GM12801 (cell line): Measurements from ENCODE around the gene HTD2.

ENCODE experiments used
- TF ChIP-seq, protein P1 (sequence below): IDR thresholded peaks from one replicate; pipeline ENCODE4 v1.5.1; 2011; ENCODE audit warnings: control low read depth; ENCODE audit not compliant: insufficient read length; ENCODE audit errors: extremely low read depth

Gene HTD2

DNA sequence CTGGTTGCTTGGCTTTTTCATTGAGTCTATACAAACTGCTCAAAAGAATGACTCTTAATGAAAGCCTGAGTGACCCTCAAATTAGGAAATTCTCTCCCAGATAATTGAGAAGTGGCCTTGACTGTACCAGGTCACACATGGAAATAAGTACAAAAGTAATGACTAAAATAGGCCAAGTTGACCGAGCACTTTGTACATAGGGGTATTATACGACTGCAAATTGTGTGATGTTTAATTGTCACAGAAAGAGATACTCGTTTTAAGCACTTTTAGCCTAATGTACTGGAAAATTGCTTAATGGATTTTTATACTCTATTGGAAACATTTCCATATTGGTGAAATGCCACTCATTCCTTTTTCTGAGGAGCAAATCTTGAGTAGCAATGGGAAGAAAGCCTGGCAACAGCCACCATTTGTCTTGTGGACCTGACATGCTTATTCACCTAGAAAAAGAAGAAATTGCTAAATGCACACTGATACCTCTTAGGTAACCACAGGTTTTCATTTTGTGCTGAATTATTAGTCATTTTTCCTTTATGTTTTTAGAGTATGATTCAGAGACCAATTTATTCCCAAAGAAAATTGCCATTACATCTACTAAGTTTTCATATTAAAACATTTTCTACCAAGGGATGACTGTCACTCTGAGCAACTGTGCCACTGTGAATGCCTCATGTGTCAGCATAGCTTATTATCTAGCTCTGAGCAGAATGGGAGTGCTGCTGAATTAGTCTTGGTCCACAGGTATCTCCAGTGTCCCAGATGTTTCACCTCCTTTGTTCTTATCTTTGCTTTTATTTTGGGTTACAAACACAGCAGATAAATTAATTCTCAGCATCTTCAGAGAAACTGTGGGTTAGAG lies 17.4 kb downstream of the HTD2 start:
- TF ChIP-seq, protein P1, sequence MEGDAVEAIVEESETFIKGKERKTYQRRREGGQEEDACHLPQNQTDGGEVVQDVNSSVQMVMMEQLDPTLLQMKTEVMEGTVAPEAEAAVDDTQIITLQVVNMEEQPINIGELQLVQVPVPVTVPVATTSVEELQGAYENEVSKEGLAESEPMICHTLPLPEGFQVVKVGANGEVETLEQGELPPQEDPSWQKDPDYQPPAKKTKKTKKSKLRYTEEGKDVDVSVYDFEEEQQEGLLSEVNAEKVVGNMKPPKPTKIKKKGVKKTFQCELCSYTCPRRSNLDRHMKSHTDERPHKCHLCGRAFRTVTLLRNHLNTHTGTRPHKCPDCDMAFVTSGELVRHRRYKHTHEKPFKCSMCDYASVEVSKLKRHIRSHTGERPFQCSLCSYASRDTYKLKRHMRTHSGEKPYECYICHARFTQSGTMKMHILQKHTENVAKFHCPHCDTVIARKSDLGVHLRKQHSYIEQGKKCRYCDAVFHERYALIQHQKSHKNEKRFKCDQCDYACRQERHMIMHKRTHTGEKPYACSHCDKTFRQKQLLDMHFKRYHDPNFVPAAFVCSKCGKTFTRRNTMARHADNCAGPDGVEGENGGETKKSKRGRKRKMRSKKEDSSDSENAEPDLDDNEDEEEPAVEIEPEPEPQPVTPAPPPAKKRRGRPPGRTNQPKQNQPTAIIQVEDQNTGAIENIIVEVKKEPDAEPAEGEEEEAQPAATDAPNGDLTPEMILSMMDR = no peak

DNA sequence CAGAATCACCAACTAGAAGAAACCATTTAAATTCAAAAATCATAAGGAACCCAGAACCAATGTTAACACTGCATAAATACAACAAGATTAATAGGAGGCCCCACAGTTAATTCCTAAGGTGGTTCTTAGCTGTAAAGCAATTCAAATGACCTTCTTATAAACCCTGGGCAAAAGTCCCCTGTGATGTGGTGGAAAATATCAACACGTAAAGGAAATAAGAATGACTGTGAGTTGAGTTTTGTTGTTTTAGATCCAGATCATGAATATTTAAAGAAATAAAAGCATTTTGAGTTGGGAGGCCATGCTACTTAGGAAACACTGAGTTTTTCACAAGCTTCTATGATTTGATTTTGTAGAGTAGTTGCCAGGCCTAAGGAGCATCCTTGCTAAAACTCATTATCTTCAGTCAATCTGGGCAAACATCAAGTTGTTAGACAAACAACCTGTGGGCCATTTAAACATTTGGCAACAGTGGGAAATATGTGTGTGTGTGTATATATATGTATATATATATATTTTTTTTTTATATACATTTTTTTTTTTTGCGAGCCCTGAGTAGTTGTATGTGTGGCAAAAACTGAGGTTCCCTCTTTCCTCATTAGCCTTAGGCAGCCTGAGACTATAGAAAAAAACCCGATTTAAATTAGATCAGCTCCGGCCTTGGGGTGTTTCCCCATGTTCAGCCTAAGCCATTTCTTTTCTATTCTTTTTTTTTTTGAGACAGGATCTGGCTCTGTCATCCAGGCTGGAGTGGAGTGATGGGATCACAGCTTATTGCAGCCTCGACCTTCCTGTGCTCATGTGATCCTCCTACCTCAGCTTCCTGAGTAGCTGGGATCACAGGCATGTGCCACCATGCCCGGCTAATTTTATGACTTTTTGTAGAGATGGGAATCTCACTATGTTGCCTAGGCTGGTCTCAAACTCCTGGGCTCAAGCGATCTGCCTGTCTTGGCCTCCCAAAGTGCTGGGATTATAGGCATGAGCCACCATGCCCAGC lies 18.4 kb downstream of the HTD2 start:
- TF ChIP-seq, protein P1 = no peak

DNA sequence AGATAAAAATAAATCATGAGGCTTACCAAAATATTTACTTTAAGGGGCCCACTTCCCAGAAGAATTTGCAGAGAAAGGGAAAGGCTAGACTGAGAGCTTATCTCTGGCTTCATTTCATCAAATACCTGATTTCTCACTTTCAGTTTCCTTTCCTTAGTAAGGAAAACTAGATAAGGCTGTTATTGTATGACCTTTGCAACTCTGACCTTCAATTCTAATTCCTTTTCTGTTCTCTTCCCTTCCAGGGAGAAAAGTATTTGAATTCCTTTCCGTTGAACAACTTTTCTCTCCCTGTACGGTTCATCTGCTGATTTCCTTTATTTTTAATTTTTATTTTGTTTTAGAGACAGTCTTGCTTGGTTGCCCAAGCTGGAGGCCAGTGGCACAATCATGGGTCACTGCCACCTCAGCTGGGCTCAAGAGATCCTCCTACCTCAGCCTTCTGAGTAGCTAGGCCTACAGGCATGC lies 19.2 kb downstream of the HTD2 start:
- TF ChIP-seq, protein P1 = no peak

DNA sequence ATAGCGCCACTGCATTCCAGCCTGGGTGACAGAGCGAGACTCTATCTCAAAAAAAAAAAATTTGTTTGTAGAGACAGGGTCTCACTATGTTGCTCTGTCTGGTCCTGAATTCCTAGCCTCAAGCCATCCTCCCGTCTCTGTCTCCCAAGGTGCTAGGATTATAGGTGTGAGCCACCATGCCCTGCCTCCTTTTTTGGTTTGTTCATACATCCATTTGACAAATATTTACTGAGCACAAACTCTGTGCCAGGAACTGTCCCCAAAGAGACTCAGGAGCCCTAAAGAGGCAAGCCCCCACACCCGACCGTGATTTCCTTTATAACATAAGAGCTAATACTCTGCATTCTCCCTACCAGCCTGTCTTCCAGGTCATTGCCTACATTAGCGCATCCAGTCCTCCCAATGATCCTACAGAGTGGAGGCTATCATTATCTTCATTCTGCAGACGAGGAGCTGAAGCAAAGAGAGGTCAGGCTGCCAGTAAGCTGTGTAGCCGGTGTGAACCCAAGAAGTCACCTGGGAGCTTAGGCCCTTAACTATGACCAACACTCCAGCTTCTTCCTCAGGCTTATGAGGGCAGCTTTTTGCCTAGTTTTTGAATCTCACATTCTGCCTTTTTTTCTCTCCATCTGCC lies 20.1 kb downstream of the HTD2 start:
- TF ChIP-seq, protein P1 = no peak

DNA sequence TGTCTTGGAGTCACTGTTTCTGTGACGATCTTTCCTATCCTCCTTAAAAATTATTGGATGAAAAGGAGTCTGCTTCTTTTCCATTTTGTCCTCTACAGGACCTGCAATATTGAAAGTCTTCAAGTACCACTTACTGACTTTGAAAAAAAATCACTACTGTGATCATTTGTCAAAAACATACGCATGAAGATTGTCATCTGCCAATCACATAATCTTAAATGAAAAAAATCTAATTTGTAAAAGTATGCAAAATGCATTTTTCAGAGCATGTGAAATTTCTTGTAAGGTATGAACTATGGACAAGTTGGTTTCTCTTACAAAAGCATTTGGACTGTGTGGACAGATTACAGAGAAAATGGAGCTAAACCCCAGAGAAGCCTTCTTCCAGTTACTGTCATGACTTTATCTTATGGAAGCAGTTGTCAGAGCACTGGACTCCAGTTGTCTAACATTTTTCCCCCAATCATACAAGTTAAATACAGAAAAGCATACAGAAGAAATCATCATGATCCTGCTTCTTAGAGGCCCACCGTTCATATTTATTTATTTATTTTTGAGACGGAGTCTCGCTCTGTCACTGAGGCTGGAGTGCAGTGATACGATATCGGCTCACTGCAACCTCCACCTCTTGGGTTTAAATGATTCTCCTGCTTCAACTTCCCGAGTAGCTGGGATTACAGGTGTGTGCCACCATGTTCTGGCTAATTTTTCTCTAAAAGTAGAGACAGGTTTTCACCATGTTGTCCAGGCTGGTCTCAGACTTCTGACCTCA lies 23.0 kb downstream of the HTD2 start:
- TF ChIP-seq, protein P1 = no peak

DNA sequence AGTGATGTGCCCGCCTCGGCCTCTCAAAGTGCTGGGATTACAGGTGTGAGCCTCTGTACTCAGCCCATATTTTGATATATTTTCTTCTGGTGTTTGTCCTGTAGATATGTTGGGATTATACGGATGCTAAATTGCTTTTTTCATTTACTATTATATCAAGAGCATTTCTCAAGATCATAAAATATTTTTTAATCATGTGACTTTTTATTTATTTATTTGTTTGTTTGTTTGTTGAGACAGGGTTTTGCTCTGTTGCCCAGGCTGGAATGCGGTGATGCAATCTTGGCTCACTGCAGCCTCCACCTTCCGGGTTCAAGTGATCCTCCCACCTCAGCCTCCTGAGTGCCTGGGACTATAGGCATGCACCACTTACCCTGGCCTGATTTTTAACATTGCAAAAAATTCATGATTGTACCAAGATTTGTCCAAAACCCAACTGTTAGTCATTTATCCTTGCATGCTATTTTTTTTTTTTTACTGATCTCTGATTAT lies 23.6 kb downstream of the HTD2 start:
- TF ChIP-seq, protein P1 = no peak
